PC-3 (cell line): ENCODE measurements around the gene KCNS3. TPM values are rescaled to one million over a fixed set of nuclear protein-coding genes. Genes with fewer than 3 reads are reported as not detected.

Experiments
- ATAC-seq: fragments of 200-7000 bp; cut with Tn5 transposase; 2 replicates; pipeline ENCODE4 v1.9.1; 2020; ENCODE audit warnings: mild to moderate bottlenecking, moderate library complexity
- BruUV-seq: library from RNA; stranded (reverse); fragments of 400-500 nt; replicated peaks from 2 replicates; lab custom pipeline; 2021; lab: Mats Ljungman, UMichigan
- CTCF ChIA-PET: fragments of 300-600 bp; sonication (Branson Sonifier 250); formaldehyde crosslinking; loops from one replicate; lab custom pipeline; 2022; ENCODE audit warnings: antibody characterized with exemption; lab: Charles Lee
- POLR2A ChIA-PET: fragments of 300-600 bp; sonication (Branson Sonifier 250); formaldehyde crosslinking; loops from one replicate; lab custom pipeline; 2022; ENCODE audit warnings: antibody characterized with exemption; ENCODE audit not compliant: unreplicated experiment; lab: Charles Lee
- DNase-seq: peaks from one replicate; pipeline ENCODE4 v3.0.0-alpha.2; 2015
- H2AFZ ChIP-seq: fragments of 300-600 bp; sonication (generic); 2 replicates; pipeline ENCODE4 v1.6.0; 2016; ENCODE audit warnings: antibody characterized with exemption, low read length
- H3F3A ChIP-seq: fragments of 300-600 bp; sonication (generic); one replicate; pipeline ENCODE4 v1.6.0; 2017; ENCODE audit warnings: antibody characterized with exemption, low read length, control low read depth, mild to moderate bottlenecking; ENCODE audit not compliant: unreplicated experiment
- H3K27ac ChIP-seq: fragments of 300-600 bp; sonication (generic); 2 replicates; pipeline ENCODE4 v1.5.1; 2016; ENCODE audit warnings: mild to moderate bottlenecking, low read length
- H3K27me3 ChIP-seq: fragments of 300-600 bp; sonication (generic); 2 replicates; pipeline ENCODE4 v1.6.1; 2016; ENCODE audit warnings: low read length, mixed read lengths
- H3K36me3 ChIP-seq: fragments of 300-600 bp; sonication (generic); 2 replicates; pipeline ENCODE4 v1.6.1; 2016; ENCODE audit warnings: low read depth, mixed run types, low read length, mixed read lengths
- H3K4me1 ChIP-seq: fragments of 300-600 bp; sonication (generic); 2 replicates; pipeline ENCODE4 v1.5.1; 2016; ENCODE audit warnings: low read length; ENCODE audit not compliant: insufficient read depth
- H3K4me2 ChIP-seq: fragments of 300-600 bp; sonication (generic); 2 replicates; pipeline ENCODE4 v1.6.0; 2016; ENCODE audit warnings: low read length
- H3K4me3 ChIP-seq: fragments of 300-600 bp; sonication (generic); 2 replicates; pipeline ENCODE4 v1.5.1; 2016; ENCODE audit warnings: mild to moderate bottlenecking, low read length, mixed read lengths
- H3K79me2 ChIP-seq: fragments of 300-600 bp; sonication (generic); 2 replicates; pipeline ENCODE4 v1.6.1; 2017; ENCODE audit warnings: low read length, mixed read lengths
- H3K9ac ChIP-seq: fragments of 300-600 bp; sonication (generic); 2 replicates; pipeline ENCODE4 v1.6.0; 2016; ENCODE audit warnings: mild to moderate bottlenecking, low read length
- H3K9me2 ChIP-seq: fragments of 300-600 bp; sonication (generic); replicated peaks from 2 replicates; pipeline ENCODE4 v1.6.1; 2016; ENCODE audit warnings: mixed run types, low read length, mixed read lengths
- H3K9me3 ChIP-seq: fragments of 300-600 bp; sonication (generic); 2 replicates; pipeline ENCODE4 v1.6.1; 2016; ENCODE audit warnings: low read length, mixed read lengths
- H4K20me1 ChIP-seq: fragments of 300-600 bp; sonication (generic); 2 replicates; pipeline ENCODE4 v1.6.1; 2016; ENCODE audit warnings: low read length, mixed read lengths
- EZH2 ChIP-seq: fragments of 300-600 bp; sonication (generic); IDR thresholded peaks from one replicate; pipeline ENCODE4 v1.6.1; 2017; ENCODE audit warnings: antibody characterized with exemption, mild to moderate bottlenecking, low read length; ENCODE audit not compliant: unreplicated experiment
- EZH2phosphoT487 ChIP-seq: fragments of 300-600 bp; sonication (generic); IDR thresholded peaks from 2 replicates; pipeline ENCODE4 v1.6.1; 2018; ENCODE audit warnings: mild to moderate bottlenecking, antibody characterized with exemption, low read length, borderline replicate concordance
- intact Hi-C: fragments of 100-400 bp; cut with micrococcal nuclease; formaldehyde crosslinking; loops from 2 replicates; pipeline ENCODE4 v1.9.0; 2023
- total RNA-seq: library from RNA; depleted of rRNA; stranded (reverse); fragments of >200 nt; gene quantifications from 2 replicates; pipeline ENCODE4 v1.2.3, GENCODE V29; 2014
- TF ChIP-seq, protein P1 (sequence below): fragments of 300-600 bp; sonication (generic); conservative IDR thresholded peaks from 2 replicates; pipeline ENCODE4 v1.5.1; 2017; ENCODE audit warnings: antibody characterized with exemption, low read depth, mild to moderate bottlenecking, low read length

Gene KCNS3
- total RNA-seq, 1 experiment from 2014 or later: 5.8 TPM

DNA sequence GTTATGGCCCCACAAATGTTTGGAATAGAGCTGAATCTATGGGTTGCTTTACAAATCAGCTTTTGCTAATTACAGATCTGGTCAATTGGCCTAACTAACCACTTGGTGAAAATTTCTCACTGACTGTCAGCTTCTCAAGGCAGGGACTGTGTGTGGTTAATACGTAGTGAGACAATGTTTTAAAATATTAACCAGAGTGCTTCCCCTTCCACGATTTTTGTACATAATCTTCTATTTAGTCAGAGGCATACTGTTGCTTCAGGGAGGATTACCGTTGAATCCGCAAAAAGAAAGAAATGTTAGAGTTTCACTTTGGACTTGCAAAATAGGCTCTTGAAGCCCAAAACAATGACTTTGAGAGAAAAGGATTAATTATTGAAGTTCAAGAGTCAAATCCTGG is 14.9 kb upstream of the KCNS3 start:
- intact Hi-C loops: no loop called here
- no peak overlapping the region for H3K9ac ChIP-seq
- TF ChIP-seq, protein P1, sequence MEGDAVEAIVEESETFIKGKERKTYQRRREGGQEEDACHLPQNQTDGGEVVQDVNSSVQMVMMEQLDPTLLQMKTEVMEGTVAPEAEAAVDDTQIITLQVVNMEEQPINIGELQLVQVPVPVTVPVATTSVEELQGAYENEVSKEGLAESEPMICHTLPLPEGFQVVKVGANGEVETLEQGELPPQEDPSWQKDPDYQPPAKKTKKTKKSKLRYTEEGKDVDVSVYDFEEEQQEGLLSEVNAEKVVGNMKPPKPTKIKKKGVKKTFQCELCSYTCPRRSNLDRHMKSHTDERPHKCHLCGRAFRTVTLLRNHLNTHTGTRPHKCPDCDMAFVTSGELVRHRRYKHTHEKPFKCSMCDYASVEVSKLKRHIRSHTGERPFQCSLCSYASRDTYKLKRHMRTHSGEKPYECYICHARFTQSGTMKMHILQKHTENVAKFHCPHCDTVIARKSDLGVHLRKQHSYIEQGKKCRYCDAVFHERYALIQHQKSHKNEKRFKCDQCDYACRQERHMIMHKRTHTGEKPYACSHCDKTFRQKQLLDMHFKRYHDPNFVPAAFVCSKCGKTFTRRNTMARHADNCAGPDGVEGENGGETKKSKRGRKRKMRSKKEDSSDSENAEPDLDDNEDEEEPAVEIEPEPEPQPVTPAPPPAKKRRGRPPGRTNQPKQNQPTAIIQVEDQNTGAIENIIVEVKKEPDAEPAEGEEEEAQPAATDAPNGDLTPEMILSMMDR: no peak
- TF ChIP-seq EZH2: no peak
- no peak for TF ChIP-seq EZH2phosphoT487
- H2AFZ ChIP-seq: no peak overlapping the region
- no peaks in the 10 kb centered on the region for H3K4me1 ChIP-seq
- no peaks in the 10 kb centered on the region for H3K9me3 ChIP-seq
- H3K4me3 ChIP-seq: no peak overlapping the region
- no TSS peak for BruUV-seq
- ATAC-seq (no peak), DNase-seq (no peak)
- no peaks in the 10 kb centered on the region for H4K20me1 ChIP-seq
- H3K27ac ChIP-seq: no peak overlapping the region
- H3K79me2 ChIP-seq: no peaks in the 10 kb centered on the region
- no peak overlapping the region for H3K4me2 ChIP-seq
- 0 out of 2 replicates have a peak, but pooled peaks cover 3% of the 10 kb centered on the region for H3K27me3 ChIP-seq
- H3F3A ChIP-seq: no peaks in the 10 kb centered on the region
- no peaks in the 10 kb centered on the region for H3K36me3 ChIP-seq
- ChIA-PET CTCF (no interaction called here), POLR2A (no interaction called here)
- no peaks in the 10 kb centered on the region for H3K9me2 ChIP-seq

DNA sequence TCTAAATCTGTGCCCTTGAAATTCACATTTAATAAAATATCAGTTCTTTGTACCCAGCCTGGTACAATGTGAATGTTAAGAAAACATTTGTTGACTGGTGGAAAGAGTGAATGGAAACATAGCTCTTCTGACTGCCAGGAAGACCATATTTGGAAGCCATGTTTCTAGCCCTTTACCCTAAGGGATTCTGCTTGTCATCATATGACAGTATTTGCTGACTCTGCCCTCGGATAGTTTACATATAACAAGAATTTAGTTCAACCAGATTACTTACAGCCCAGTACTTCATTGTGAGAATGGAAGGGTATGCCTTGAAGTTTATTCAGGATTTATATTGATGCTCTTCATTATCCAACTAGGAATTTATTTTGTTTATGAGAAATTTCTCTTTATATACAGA is 13.8 kb upstream of the KCNS3 start:
- Histone ChIP-seq H3K36me3 (no peaks in the 10 kb centered on the region), H3K27ac (no peak overlapping the region), H3K4me2 (no peak overlapping the region), H3K4me3 (no peak overlapping the region), H3K27me3 (0 out of 2 replicates have a peak, but pooled peaks cover 3% of the 10 kb centered on the region), H3K9ac (no peak overlapping the region), H4K20me1 (no peaks in the 10 kb centered on the region), H2AFZ (no peak overlapping the region), H3K9me2 (no peaks in the 10 kb centered on the region), H3K79me2 (no peaks in the 10 kb centered on the region), H3F3A (no peaks in the 10 kb centered on the region), H3K9me3 (no peaks in the 10 kb centered on the region), H3K4me1 (no peaks in the 10 kb centered on the region)
- no peak for TF ChIP-seq EZH2phosphoT487
- TF ChIP-seq, protein P1: no peak
- TF ChIP-seq EZH2: no peak
- ChIA-PET POLR2A (no interaction called here), CTCF (no interaction called here)
- no peak for ATAC-seq
- no peak for DNase-seq
- no TSS peak for BruUV-seq
- intact Hi-C loops: no loop called here

DNA sequence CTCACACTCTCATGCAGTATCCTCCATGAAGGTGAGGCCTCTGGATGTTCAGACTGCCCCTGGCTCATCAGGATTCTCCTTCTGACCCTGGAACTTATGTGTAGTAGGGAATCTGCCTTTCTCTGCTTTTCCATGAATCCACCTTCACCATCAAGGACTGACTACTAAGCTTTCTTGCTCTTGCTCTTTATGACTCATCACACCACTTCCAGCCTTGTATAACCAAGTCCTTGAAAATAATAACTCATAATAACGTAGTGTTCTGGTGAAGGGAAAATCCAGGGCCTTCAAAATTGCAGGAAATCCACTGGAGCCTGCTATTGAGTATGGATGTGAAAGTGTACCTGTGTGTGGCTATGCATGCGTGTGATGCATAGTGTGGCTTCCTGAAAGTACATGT is 11.3 kb upstream of the KCNS3 start:
- no peak overlapping the region for H3K4me3 ChIP-seq
- BruUV-seq: no TSS peak
- ChIA-PET POLR2A (no interaction called here), CTCF (no interaction called here)
- H4K20me1 ChIP-seq: no peaks in the 10 kb centered on the region
- H3K9me3 ChIP-seq: no peaks in the 10 kb centered on the region
- H3K4me2 ChIP-seq: no peak overlapping the region
- TF ChIP-seq EZH2phosphoT487 (no peak), EZH2 (no peak)
- TF ChIP-seq, protein P1: no peak
- H3K36me3 ChIP-seq: no peaks in the 10 kb centered on the region
- no peaks in the 10 kb centered on the region for H3K9me2 ChIP-seq
- H3K27ac ChIP-seq: no peak overlapping the region
- no peaks in the 10 kb centered on the region for H3K79me2 ChIP-seq
- intact Hi-C loops: no loop called here
- no peaks in the 10 kb centered on the region for H3K27me3 ChIP-seq
- ATAC-seq (no peak), DNase-seq (peak; percentile 11)
- H3K4me1 ChIP-seq: no peaks in the 10 kb centered on the region
- no peak overlapping the region for H2AFZ ChIP-seq
- H3F3A ChIP-seq: no peaks in the 10 kb centered on the region
- H3K9ac ChIP-seq: no peak overlapping the region
